Stimulated activated effector memory CD8-positive, alpha-beta T cell treated with anti-CD3 and anti-CD28 coated beads, Interleukin-12 subunit alpha, Interleukin-12 subunit beta, amount 100 ng/mL, for 72 hours (primary cell): ENCODE data around the gene LRRC74B.
"Not testable (repeated sequence)": the region's sequence is repeated elsewhere in the genome, so short reads cannot be mapped to it uniquely, and the experiment has no call there.

Source experiments
- ATAC-seq: fragments of 150-1000 bp; cut with Tn5 transposase; 2 replicates; pipeline ENCODE4 v1.10.0; 2021
- DNase-seq, 2 donors: peaks; one replicate each; pipeline ENCODE4 v3.0.0; 2021 to 2022; ENCODE audit warnings: low spot score in 2 of 2
- H3K27ac Mint-ChIP-seq: one replicate; pipeline ENCODE4 v1.8.0; 2022; ENCODE audit warnings: mild to moderate bottlenecking, mixed read lengths
- H3K36me3 Mint-ChIP-seq: one replicate; pipeline ENCODE4 v1.8.0; 2022; ENCODE audit warnings: mild to moderate bottlenecking, mixed read lengths
- H3K4me1 Mint-ChIP-seq: one replicate; pipeline ENCODE4 v1.8.0; 2022; ENCODE audit warnings: mixed read lengths
- H3K4me3 Mint-ChIP-seq: one replicate; pipeline ENCODE4 v1.8.0; 2022; ENCODE audit warnings: mild to moderate bottlenecking, mixed read lengths
- H3K9me3 Mint-ChIP-seq: one replicate; pipeline ENCODE4 v1.8.0; 2022; ENCODE audit warnings: mixed read lengths

Gene LRRC74B

GRCh38 chr22:21045585-21046294, at the start of gene LRRC74B:
LRRC74B (plus strand) TSS chr22:21045946; CDS start chr22:21045987, 41 bp downstream.
- Mint-ChIP-seq H3K4me3 (peak within 1 kb of the TSS; percentile 66), H3K27ac (peak within 1 kb of the TSS; percentile 90), H3K4me1 (peaks cover 34% of the 10 kb centered on the region), H3K36me3 (peaks cover 9% of the 10 kb centered on the region), H3K9me3 (no peaks in the 10 kb centered on the region)
- peak; percentile 59 to 82 for DNase-seq
- peak; percentile 93 for ATAC-seq

- DNase-seq = no peak
- Mint-ChIP-seq H3K4me3 (no peak overlapping the region), H3K9me3 (no peaks in the 10 kb centered on the region), H3K27ac (peak overlapping the region; percentile 68), H3K36me3 (peaks cover 52% of the 10 kb centered on the region), H3K4me1 (peaks cover 17% of the 10 kb centered on the region)
- ATAC-seq = no peak
Measured at GRCh38 chr22:20996031-20996410, 49.7 kb upstream of the LRRC74B start.

- Mint-ChIP-seq H3K4me3 (no peak overlapping the region), H3K27ac (peak overlapping the region; percentile 68), H3K9me3 (no peaks in the 10 kb centered on the region), H3K36me3 (peaks cover 60% of the 10 kb centered on the region), H3K4me1 (peaks cover 25% of the 10 kb centered on the region)
- no peak for DNase-seq
- no peak for ATAC-seq
Measured at GRCh38 chr22:20996598-20997535, 48.9 kb upstream of the LRRC74B start.

GRCh38 chr22:20997536-20998257, 48.0 kb upstream of the LRRC74B start:
- H3K4me1 Mint-ChIP-seq = peaks cover 30% of the 10 kb centered on the region
- H3K27ac Mint-ChIP-seq = peak overlapping the region; percentile 87
- no peaks in the 10 kb centered on the region for H3K9me3 Mint-ChIP-seq
- DNase-seq (no peak), ATAC-seq (no peak)
- H3K4me3 Mint-ChIP-seq = no peak overlapping the region
- H3K36me3 Mint-ChIP-seq = peaks cover 60% of the 10 kb centered on the region

- Mint-ChIP-seq H3K4me3 (no peak overlapping the region), H3K36me3 (peaks cover 59% of the 10 kb centered on the region), H3K27ac (peak overlapping the region; percentile 87), H3K9me3 (no peaks in the 10 kb centered on the region), H3K4me1 (peaks cover 39% of the 10 kb centered on the region)
- ATAC-seq = no peak
- DNase-seq = no peak
Measured at GRCh38 chr22:20998411-20999336, 47.1 kb upstream of the LRRC74B start.

- H3K4me3 Mint-ChIP-seq = peak overlapping the region; percentile 94
- peaks cover 57% of the 10 kb centered on the region for H3K36me3 Mint-ChIP-seq
Measured at GRCh38 chr22:20999350-21000206, 46.2 kb upstream of the LRRC74B start.

GRCh38 chr22:21000207-21000986, 45.3 kb upstream of the LRRC74B start:
- H3K36me3 Mint-ChIP-seq = peaks cover 48% of the 10 kb centered on the region
- H3K4me3 Mint-ChIP-seq = peak overlapping the region; percentile 94
- no peaks in the 10 kb centered on the region for H3K9me3 Mint-ChIP-seq
- H3K27ac Mint-ChIP-seq = peak overlapping the region; percentile 99
- no peak for DNase-seq
- ATAC-seq = no peak
- peaks cover 39% of the 10 kb centered on the region for H3K4me1 Mint-ChIP-seq

More at GRCh38 chr22:20999350-21000206, 46.2 kb upstream of the LRRC74B start:
- peak overlapping the region; percentile 99 for H3K27ac Mint-ChIP-seq
- DNase-seq (no peak), ATAC-seq (no peak)
- no peaks in the 10 kb centered on the region for H3K9me3 Mint-ChIP-seq
- H3K4me1 Mint-ChIP-seq = peaks cover 39% of the 10 kb centered on the region

- H3K36me3 Mint-ChIP-seq = peaks cover 47% of the 10 kb centered on the region
- peak overlapping the region; percentile 99 for H3K27ac Mint-ChIP-seq
- no peak for ATAC-seq
- no peak for DNase-seq
- H3K9me3 Mint-ChIP-seq = no peaks in the 10 kb centered on the region
- H3K4me3 Mint-ChIP-seq = peak overlapping the region; percentile 94
- peaks cover 39% of the 10 kb centered on the region for H3K4me1 Mint-ChIP-seq
Measured at GRCh38 chr22:21000987-21001600, 44.7 kb upstream of the LRRC74B start.

GRCh38 chr22:21001601-21002325, 44.0 kb upstream of the LRRC74B start, which contains the start of gene THAP7:
THAP7 (minus strand) TSS chr22:21002118; CDS start chr22:21001911, 207 bp downstream.
- Mint-ChIP-seq H3K4me1 (peaks cover 39% of the 10 kb centered on the region), H3K4me3 (peak within 1 kb of the TSS; percentile 94), H3K27ac (peak within 1 kb of the TSS; percentile 99), H3K36me3 (peaks cover 47% of the 10 kb centered on the region), H3K9me3 (no peaks in the 10 kb centered on the region)
- DNase-seq (peak; percentile 94 to 99), ATAC-seq (peak; percentile 96)

GRCh38 chr22:21003782-21004181, 42.0 kb upstream of the LRRC74B start:
- peak overlapping the region; percentile 99 for H3K27ac Mint-ChIP-seq

GRCh38 chr22:21009208-21009607, 36.5 kb upstream of the LRRC74B start:
- DNase-seq, H3K4me1 Mint-ChIP-seq, H3K27ac Mint-ChIP-seq, ATAC-seq, H3K4me3 Mint-ChIP-seq, H3K9me3 Mint-ChIP-seq, H3K36me3 Mint-ChIP-seq: not testable (repeated sequence)

More at GRCh38 chr22:21003782-21004181, 42.0 kb upstream of the LRRC74B start:
- Mint-ChIP-seq H3K4me1 (peaks cover 33% of the 10 kb centered on the region), H3K4me3 (peak overlapping the region; percentile 94), H3K9me3 (no peaks in the 10 kb centered on the region), H3K36me3 (peaks cover 37% of the 10 kb centered on the region)
- no peak for DNase-seq
- no peak for ATAC-seq
